Epithelial cell of esophagus (primary cell): ENCODE data around the gene PHACTR1.
"Not testable (repeated sequence)": the region's sequence is repeated elsewhere in the genome, so short reads cannot be mapped to it uniquely, and the experiment has no call there.

Experiments
- DNase-seq: peaks from one replicate; pipeline ENCODE4 v3.0.0; 2010; ENCODE audit warnings: low read depth
- H3K4me3 ChIP-seq: 2 replicates; pipeline ENCODE4 v1.5.1; 2011; ENCODE audit warnings: mild to moderate bottlenecking, low read length, control low read depth
- TF ChIP-seq, protein P1 (sequence below): IDR thresholded peaks from 2 replicates; pipeline ENCODE4 v1.5.1; 2011; ENCODE audit warnings: low read depth, mild to moderate bottlenecking, low read length, control low read depth, inconsistent platforms; ENCODE audit not compliant: insufficient read depth; ENCODE audit errors: missing control alignments

PHACTR1 gene

DNA sequence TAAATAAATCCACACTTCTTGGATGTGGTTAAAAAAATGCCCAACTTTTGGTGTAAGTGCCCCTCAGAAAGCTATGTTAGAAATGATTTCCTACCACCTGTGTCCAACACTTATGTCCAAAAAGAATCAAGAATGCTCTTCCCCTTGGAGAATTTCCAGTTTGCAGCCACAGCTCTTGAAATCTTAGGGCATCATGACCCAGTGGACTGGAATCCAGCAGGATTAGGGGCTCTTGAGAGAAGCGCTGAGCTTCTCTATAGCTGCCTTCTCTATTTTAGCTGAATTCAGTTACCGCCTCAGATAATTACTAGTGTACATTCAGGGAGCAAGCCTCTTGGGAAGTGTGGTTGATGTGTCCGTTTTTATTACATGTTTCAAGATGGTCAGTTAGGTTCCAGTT, 2.5 kb downstream of the PHACTR1 start:
- H3K4me3 ChIP-seq = no peak overlapping the region
- DNase-seq = no peak
- TF ChIP-seq, protein P1, sequence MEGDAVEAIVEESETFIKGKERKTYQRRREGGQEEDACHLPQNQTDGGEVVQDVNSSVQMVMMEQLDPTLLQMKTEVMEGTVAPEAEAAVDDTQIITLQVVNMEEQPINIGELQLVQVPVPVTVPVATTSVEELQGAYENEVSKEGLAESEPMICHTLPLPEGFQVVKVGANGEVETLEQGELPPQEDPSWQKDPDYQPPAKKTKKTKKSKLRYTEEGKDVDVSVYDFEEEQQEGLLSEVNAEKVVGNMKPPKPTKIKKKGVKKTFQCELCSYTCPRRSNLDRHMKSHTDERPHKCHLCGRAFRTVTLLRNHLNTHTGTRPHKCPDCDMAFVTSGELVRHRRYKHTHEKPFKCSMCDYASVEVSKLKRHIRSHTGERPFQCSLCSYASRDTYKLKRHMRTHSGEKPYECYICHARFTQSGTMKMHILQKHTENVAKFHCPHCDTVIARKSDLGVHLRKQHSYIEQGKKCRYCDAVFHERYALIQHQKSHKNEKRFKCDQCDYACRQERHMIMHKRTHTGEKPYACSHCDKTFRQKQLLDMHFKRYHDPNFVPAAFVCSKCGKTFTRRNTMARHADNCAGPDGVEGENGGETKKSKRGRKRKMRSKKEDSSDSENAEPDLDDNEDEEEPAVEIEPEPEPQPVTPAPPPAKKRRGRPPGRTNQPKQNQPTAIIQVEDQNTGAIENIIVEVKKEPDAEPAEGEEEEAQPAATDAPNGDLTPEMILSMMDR = no peak

GRCh38 chr6:12720310-12720709, 3.7 kb downstream of the PHACTR1 start:
- H3K4me3 ChIP-seq = no peak overlapping the region
- no peak for DNase-seq
- TF ChIP-seq, protein P1 = no peak

DNA sequence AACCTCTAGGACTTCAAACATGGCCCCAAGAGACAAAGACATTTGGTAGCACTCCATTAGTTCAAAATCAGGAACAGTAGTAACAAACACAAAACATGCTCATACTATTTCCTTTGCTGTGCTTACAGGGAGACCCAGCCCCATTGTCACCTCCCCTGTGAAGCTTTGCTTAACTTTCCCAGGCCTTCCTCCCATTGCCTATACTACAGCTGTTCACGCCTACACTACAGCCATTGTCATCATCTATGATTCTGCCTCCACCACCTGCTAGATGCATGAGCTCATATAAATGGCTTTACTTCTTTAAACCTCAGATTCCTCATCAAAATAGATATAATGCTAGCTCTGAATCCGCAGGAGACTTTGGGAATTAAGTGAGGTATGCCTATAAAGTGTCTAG, 8.7 kb downstream of the PHACTR1 start:
- no peak for DNase-seq
- TF ChIP-seq, protein P1 = no peak

GRCh38 chr6:12729467-12729866, 12.9 kb downstream of the PHACTR1 start:
- no peak for DNase-seq
- TF ChIP-seq, protein P1 = no peak
- no peak overlapping the region for H3K4me3 ChIP-seq

More for the DNA sequence above, 8.7 kb downstream of the PHACTR1 start:
- H3K4me3 ChIP-seq = no peak overlapping the region

GRCh38 chr6:12730809-12731208, 14.2 kb downstream of the PHACTR1 start:
- not testable (repeated sequence) for H3K4me3 ChIP-seq, DNase-seq

GRCh38 chr6:12733876-12734275, 17.3 kb downstream of the PHACTR1 start:
- no peak for DNase-seq
- TF ChIP-seq, protein P1 = no peak

DNA sequence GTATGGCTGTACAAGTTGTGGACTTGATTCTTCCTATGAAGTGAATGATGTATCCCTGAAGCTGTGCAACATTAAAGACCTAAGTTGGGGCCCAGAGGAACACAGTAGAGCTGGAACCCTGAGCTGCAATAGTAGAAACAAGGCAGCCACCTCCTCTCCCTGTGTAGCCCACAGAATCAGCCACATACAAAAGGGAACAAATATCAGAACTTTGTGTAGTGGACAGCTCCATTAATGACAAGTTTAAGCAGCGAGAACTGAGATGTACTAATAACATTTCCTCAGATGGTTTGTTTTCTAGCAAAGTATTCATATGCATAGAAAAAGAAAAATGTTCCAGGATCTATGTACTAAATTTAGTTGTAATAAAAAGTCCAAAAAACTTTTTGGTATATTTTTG, 19.2 kb downstream of the PHACTR1 start:
- no peak overlapping the region for H3K4me3 ChIP-seq
- DNase-seq = peak; percentile 3
- TF ChIP-seq, protein P1 = no peak

More at GRCh38 chr6:12733876-12734275, 17.3 kb downstream of the PHACTR1 start:
- H3K4me3 ChIP-seq = no peak overlapping the region
